GM12872 (cell line): ENCODE data around the gene SOBP.

ENCODE experiments used
- CTCF ChIP-seq: IDR thresholded peaks from 3 replicates; pipeline ENCODE4 v1.5.1; 2011; ENCODE audit warnings: low read depth, mild to moderate bottlenecking, low read length, moderate library complexity; ENCODE audit not compliant: insufficient read depth

Gene SOBP

GRCh38 chr6:107589199-107589598 lies 99.3 kb downstream of the SOBP start:
- no peak for TF ChIP-seq CTCF

- no peak for TF ChIP-seq CTCF
Measured at GRCh38 chr6:107589934-107590333, 100.0 kb downstream of the SOBP start.

GRCh38 chr6:107590378-107590777 lies 100.5 kb downstream of the SOBP start:
- TF ChIP-seq CTCF = no peak

- TF ChIP-seq CTCF = no peak
Measured at GRCh38 chr6:107591346-107591745, 101.4 kb downstream of the SOBP start.

- TF ChIP-seq CTCF = no peak
Measured at GRCh38 chr6:107592806-107593205, 102.9 kb downstream of the SOBP start.

GRCh38 chr6:107594736-107595135 lies 104.8 kb downstream of the SOBP start:
- TF ChIP-seq CTCF = no peak

- no peak for TF ChIP-seq CTCF
Measured at GRCh38 chr6:107598091-107598490, 108.2 kb downstream of the SOBP start.

- TF ChIP-seq CTCF = no peak
Measured at GRCh38 chr6:107599043-107599442, 109.1 kb downstream of the SOBP start.
